IMR-90 (cell line): ENCODE results near the gene GPR149. TPM values are rescaled to one million over a fixed set of nuclear protein-coding genes. Genes with fewer than 3 reads are reported as not detected.
A peak's percentile ranks its signal among the peaks of the same experiment; 100 is the strongest.

Experiments
- ATAC-seq: fragments of 200-7000 bp; cut with Tn5 transposase; 2 replicates; pipeline ENCODE4 v1.9.1; 2020; ENCODE audit warnings: low read depth, mild to moderate bottlenecking, moderate library complexity
- BruUV-seq: library from RNA; stranded (reverse); fragments of 400-500 nt; replicated peaks from 2 replicates; lab custom pipeline; 2021; lab: Mats Ljungman, UMichigan
- CTCF ChIA-PET: fragments of 300-600 bp; formaldehyde crosslinking; extraction: SDS; loops from one replicate; lab custom pipeline; 2021; ENCODE audit warnings: antibody characterized with exemption; lab: Yijun Ruan, JAX
- POLR2A ChIA-PET: fragments of 300-600 bp; sonication (Branson Sonifier 250); formaldehyde crosslinking; loops from one replicate; lab custom pipeline; 2022; ENCODE audit warnings: antibody characterized with exemption; ENCODE audit not compliant: unreplicated experiment; lab: Charles Lee
- DNase-seq: peaks from one replicate; pipeline ENCODE4 v3.0.0; 2013
- H2AFZ ChIP-seq: replicated peaks from 2 replicates; pipeline ENCODE3; 2013; ENCODE audit warnings: low read length, mild to moderate bottlenecking; ENCODE audit not compliant: poor library complexity
- H2AK5ac ChIP-seq: 2 replicates; pipeline ENCODE4 v1.6.1; 2013; ENCODE audit warnings: low read depth, low read length, inconsistent platforms
- H2AK9ac ChIP-seq: replicated peaks from 2 replicates; pipeline ENCODE3; 2013; ENCODE audit warnings: mild to moderate bottlenecking, low read depth, low read length, moderate library complexity; ENCODE audit not compliant: poor library complexity
- H2BK120ac ChIP-seq: 2 replicates; pipeline ENCODE4 v1.6.1; 2013; ENCODE audit warnings: low read depth, low read length, inconsistent platforms
- H2BK15ac ChIP-seq: 3 replicates; pipeline ENCODE4 v1.6.1; 2013; ENCODE audit warnings: low read depth, low read length, inconsistent platforms
- H2BK20ac ChIP-seq: 2 replicates; pipeline ENCODE4 v1.6.1; 2013; ENCODE audit warnings: low read depth, mild to moderate bottlenecking, inconsistent platforms, low read length, moderate library complexity
- H2BK5ac ChIP-seq: 2 replicates; pipeline ENCODE4 v1.6.1; 2013; ENCODE audit warnings: mild to moderate bottlenecking, low read depth, low read length, inconsistent platforms; ENCODE audit not compliant: poor library complexity, severe bottlenecking
- H3K14ac ChIP-seq: replicated peaks from 2 replicates; pipeline ENCODE4 v1.6.1; 2013; ENCODE audit warnings: low read depth, low read length, inconsistent platforms
- H3K18ac ChIP-seq: 2 replicates; pipeline ENCODE4 v1.6.1; 2013; ENCODE audit warnings: low read depth, low read length, control low read depth
- H3K23ac ChIP-seq: 2 replicates; pipeline ENCODE4 v1.6.1; 2013; ENCODE audit warnings: low read depth, low read length, inconsistent platforms
- H3K27ac ChIP-seq: 2 replicates; pipeline ENCODE4 v1.5.1; 2013; ENCODE audit warnings: mild to moderate bottlenecking, control low read depth, low read length; ENCODE audit not compliant: insufficient read depth
- H3K27me3 ChIP-seq: 2 replicates; pipeline ENCODE4 v1.6.1; 2013; ENCODE audit warnings: low read length; ENCODE audit not compliant: control insufficient read depth, insufficient read depth
- H3K36me3 ChIP-seq: 2 replicates; pipeline ENCODE4 v1.6.1; 2013; ENCODE audit warnings: low read length, mixed read lengths; ENCODE audit not compliant: control insufficient read depth, insufficient read depth
- H3K4ac ChIP-seq: 2 replicates; pipeline ENCODE4 v1.6.1; 2013; ENCODE audit warnings: low read depth, low read length, inconsistent platforms
- H3K4me1 ChIP-seq: 2 replicates; pipeline ENCODE4 v1.6.1; 2013; ENCODE audit warnings: low read length, mixed read lengths; ENCODE audit not compliant: control insufficient read depth, insufficient read depth
- H3K4me2 ChIP-seq: 2 replicates; pipeline ENCODE4 v1.6.1; 2013; ENCODE audit warnings: low read depth, mild to moderate bottlenecking, control low read depth, low read length, moderate library complexity
- H3K4me3 ChIP-seq: 2 replicates; pipeline ENCODE4 v1.5.1; 2013; ENCODE audit warnings: low read depth, mild to moderate bottlenecking, control low read depth, low read length, moderate library complexity; ENCODE audit not compliant: insufficient read depth
- H3K56ac ChIP-seq: 2 replicates; pipeline ENCODE4 v1.6.1; 2013; ENCODE audit warnings: low read length, inconsistent platforms; ENCODE audit not compliant: insufficient read depth; ENCODE audit errors: extremely low read depth
- H3K79me1 ChIP-seq, 2 experiments: 2 replicates each; pipeline ENCODE4 v1.6.1; 2013; ENCODE audit warnings: low read length in 2 of 2, inconsistent platforms in 1 of 2, low read depth in 1 of 2
- H3K9ac ChIP-seq: 2 replicates; pipeline ENCODE4 v1.6.1; 2013; ENCODE audit warnings: low read depth, low read length, control low read depth
- H3K9me1 ChIP-seq: 2 replicates; pipeline ENCODE4 v1.6.1; 2013; ENCODE audit warnings: low read length, inconsistent platforms; ENCODE audit not compliant: insufficient read depth
- H3K9me3 ChIP-seq: 2 replicates; pipeline ENCODE4 v1.6.1; 2013; ENCODE audit warnings: low read length; ENCODE audit not compliant: control insufficient read depth, insufficient read depth
- H4K20me1 ChIP-seq: 2 replicates; pipeline ENCODE4 v1.6.1; 2013; ENCODE audit warnings: low read length, inconsistent platforms; ENCODE audit not compliant: insufficient read depth
- H4K5ac ChIP-seq: 2 replicates; pipeline ENCODE4 v1.6.1; 2013; ENCODE audit warnings: mild to moderate bottlenecking, low read depth, low read length, control low read depth
- H4K8ac ChIP-seq, 2 experiments: 2 replicates each; pipeline ENCODE4 v1.6.1; 2013; ENCODE audit warnings: low read depth in 2 of 2, low read length in 2 of 2, control low read depth in 1 of 2, inconsistent platforms in 1 of 2
- H4K91ac ChIP-seq: 2 replicates; pipeline ENCODE4 v1.6.1; 2013; ENCODE audit warnings: low read depth, low read length, inconsistent platforms; ENCODE audit not compliant: insufficient read depth
- CEBPB ChIP-seq: IDR thresholded peaks from 2 replicates; pipeline ENCODE4 v1.6.1; 2012; ENCODE audit warnings: low read depth, low read length, improper control_type of control experiment
- ELK1 ChIP-seq: fragments of 150-350 bp; IDR thresholded peaks from 2 replicates; pipeline ENCODE4 v1.6.1; 2016; ENCODE audit warnings: low read depth, mild to moderate bottlenecking, low read length, moderate library complexity, borderline replicate concordance
- WGBS, 2 experiments: methylation state at CpG; one replicate each; pipeline versions ENCODE4 v1.1.5 to v1.1.7; 2013; ENCODE audit warnings: missing lambda C conversion rate in 2 of 2; ENCODE audit not compliant: insufficient read length in 1 of 2; ENCODE audit errors: extremely low coverage in 2 of 2; 5-methylcytosine and 5-hydroxymethylcytosine counted together
- dilution Hi-C: fragments of 300-500 bp; cut with HindIII; formaldehyde crosslinking; loops from one replicate; pipeline ENCODE4 v1.14.3; 2018; ENCODE audit warnings: low sequenced_read_pairs; ENCODE audit not compliant: unreplicated experiment
- in situ Hi-C: fragments of 300-500 bp; cut with MboI; formaldehyde crosslinking; loops from 3 replicates; pipeline ENCODE4 v1.14.3; 2019; ENCODE audit warnings: low sequenced_read_pairs, inconsistent platforms, mixed read lengths
- intact Hi-C: fragments of 100-400 bp; cut with micrococcal nuclease; formaldehyde crosslinking; loops from 2 replicates; pipeline ENCODE4 v1.10.0; 2022
- polyA plus RNA-seq, 3 experiments: library from polyadenylated mRNA; depleted of rRNA; stranded (reverse); fragments of >200 nt; gene quantifications; 2 replicates each; pipeline ENCODE4 v1.2.3, GENCODE V29; 2012; ENCODE audit warnings: low replicate concordance in 1 of 3
- total RNA-seq: library from RNA; depleted of rRNA; stranded (reverse); fragments of >200 nt; gene quantifications from 2 replicates; pipeline ENCODE4 v1.2.3, GENCODE V29; 2012

GPR149 gene
- total and polyA plus RNA-seq, 2 of the 4 experiments (the other 2 are of a cell fraction) = not detected

GRCh38 chr3:154378311-154378710, 51.7 kb downstream of the GPR149 start:
- intact Hi-C loops (no loop called here), in situ Hi-C loops (no loop called here), dilution Hi-C loops (no loop called here)
- DNase-seq (no peak), ATAC-seq (no peak)
- no peak overlapping the region for H3K27ac ChIP-seq
- CTCF ChIA-PET = no interaction called here
- H3K9ac ChIP-seq = no peak overlapping the region
- no peak overlapping the region for H2BK120ac ChIP-seq
- H3K56ac ChIP-seq = no peak overlapping the region
- WGBS, 2 experiments = no CpG with 5 or more reads among the region's 2 CpGs
- no peaks in the 10 kb centered on the region for H3K27me3 ChIP-seq
- no peaks in the 10 kb centered on the region for H3K79me1 ChIP-seq
- H3K18ac ChIP-seq = no peak overlapping the region
- no peak overlapping the region for H4K5ac ChIP-seq
- TF ChIP-seq ELK1 (no peak), CEBPB (peak; percentile 36; the same call in 1 of the 2 replicates)
- no peak overlapping the region for H3K14ac ChIP-seq
- no peaks in the 10 kb centered on the region for H3K9me1 ChIP-seq
- no peak overlapping the region for H4K91ac ChIP-seq
- H4K8ac ChIP-seq = no peak overlapping the region
- H3K4me2 ChIP-seq = no peak overlapping the region
- no peak overlapping the region for H2BK15ac ChIP-seq
- H3K23ac ChIP-seq = no peak overlapping the region
- POLR2A ChIA-PET = no interaction called here
- H2AK9ac ChIP-seq = no peak overlapping the region
- BruUV-seq = no TSS peak
- no peaks in the 10 kb centered on the region for H3K4me1 ChIP-seq
- no peak overlapping the region for H2AK5ac ChIP-seq
- no peak overlapping the region for H3K4me3 ChIP-seq
- H2AFZ ChIP-seq = no peak overlapping the region
- H3K36me3 ChIP-seq = no peaks in the 10 kb centered on the region
- no peak overlapping the region for H2BK20ac ChIP-seq
- no peak overlapping the region for H3K4ac ChIP-seq
- H2BK5ac ChIP-seq = no peak overlapping the region
- H3K9me3 ChIP-seq = peaks cover 5% of the 10 kb centered on the region; the same call in 1 of the 2 replicates
- no peaks in the 10 kb centered on the region for H4K20me1 ChIP-seq
